Mesendoderm (in vitro differentiated cells): Measurements from ENCODE around the gene ADGRD1.

Experiments
- DNase-seq: peaks from one replicate; pipeline ENCODE4 v3.0.0; 2013
- H2AK5ac ChIP-seq: 2 replicates; pipeline ENCODE4 v1.6.1; 2013; ENCODE audit warnings: low read length, inconsistent platforms
- H2BK120ac ChIP-seq: 2 replicates; pipeline ENCODE4 v1.6.1; 2013; ENCODE audit warnings: low read depth, mild to moderate bottlenecking, low read length, moderate library complexity, mixed read lengths
- H2BK15ac ChIP-seq: replicated peaks from 2 replicates; pipeline ENCODE4 v1.6.1; 2013; ENCODE audit warnings: low read depth, mild to moderate bottlenecking, moderate library complexity
- H2BK5ac ChIP-seq: 2 replicates; pipeline ENCODE4 v1.6.1; 2013; ENCODE audit warnings: low read length, inconsistent platforms
- H3K18ac ChIP-seq: 2 replicates; pipeline ENCODE4 v1.6.1; 2013; ENCODE audit warnings: mild to moderate bottlenecking, low read length, mixed read lengths
- H3K23ac ChIP-seq: one replicate; pipeline ENCODE4 v1.6.1; 2013; ENCODE audit warnings: low read length
- H3K27ac ChIP-seq: 2 replicates; pipeline ENCODE4 v1.5.1; 2013; ENCODE audit warnings: low read depth, mild to moderate bottlenecking, inconsistent platforms, low read length, moderate library complexity
- H3K27me3 ChIP-seq: 2 replicates; pipeline ENCODE4 v1.6.1; 2013; ENCODE audit warnings: low read length, control low read depth, mild to moderate bottlenecking, inconsistent platforms; ENCODE audit not compliant: insufficient read depth, poor library complexity
- H3K36me3 ChIP-seq: 2 replicates; pipeline ENCODE4 v1.6.1; 2013; ENCODE audit warnings: low read length, inconsistent platforms; ENCODE audit not compliant: control insufficient read depth, insufficient read depth
- H3K4ac ChIP-seq: one replicate; pipeline ENCODE4 v1.6.1; 2013; ENCODE audit warnings: low read depth, mild to moderate bottlenecking, low read length, moderate library complexity
- H3K4me1 ChIP-seq: 2 replicates; pipeline ENCODE4 v1.6.1; 2013; ENCODE audit warnings: low read depth, low read length, inconsistent platforms; ENCODE audit not compliant: control insufficient read depth
- H3K4me2 ChIP-seq: 2 replicates; pipeline ENCODE4 v1.6.1; 2013; ENCODE audit warnings: low read length
- H3K4me3 ChIP-seq: 2 replicates; pipeline ENCODE4 v1.5.1; 2013; ENCODE audit warnings: mild to moderate bottlenecking, low read length
- H3K56ac ChIP-seq: one replicate; pipeline ENCODE4 v1.6.1; 2013; ENCODE audit warnings: low read length
- H3K79me1 ChIP-seq: 2 replicates; pipeline ENCODE4 v1.6.1; 2013; ENCODE audit warnings: low read length, inconsistent platforms
- H3K79me2 ChIP-seq: 2 replicates; pipeline ENCODE4 v1.6.1; 2013; ENCODE audit warnings: mild to moderate bottlenecking, low read length; ENCODE audit not compliant: control insufficient read depth, insufficient read depth
- H3K9ac ChIP-seq: 2 replicates; pipeline ENCODE4 v1.6.1; 2013; ENCODE audit warnings: low read length, inconsistent platforms
- H4K5ac ChIP-seq: one replicate; pipeline ENCODE4 v1.6.1; 2013; ENCODE audit warnings: low read length
- H4K8ac ChIP-seq: one replicate; pipeline ENCODE4 v1.6.1; 2013; ENCODE audit warnings: low read depth, mild to moderate bottlenecking, control low read depth, low read length, moderate library complexity
- WGBS: extraction: QIAGEN DNeasy Blood & Tissue Kit; methylation state at CpG from one replicate; pipeline ENCODE4 v1.1.7; 2013; ENCODE audit warnings: low lambda C conversion rate, missing lambda C conversion rate; ENCODE audit not compliant: insufficient coverage; ENCODE audit errors: extremely low coverage; 5-methylcytosine and 5-hydroxymethylcytosine counted together

The ADGRD1 gene

DNA sequence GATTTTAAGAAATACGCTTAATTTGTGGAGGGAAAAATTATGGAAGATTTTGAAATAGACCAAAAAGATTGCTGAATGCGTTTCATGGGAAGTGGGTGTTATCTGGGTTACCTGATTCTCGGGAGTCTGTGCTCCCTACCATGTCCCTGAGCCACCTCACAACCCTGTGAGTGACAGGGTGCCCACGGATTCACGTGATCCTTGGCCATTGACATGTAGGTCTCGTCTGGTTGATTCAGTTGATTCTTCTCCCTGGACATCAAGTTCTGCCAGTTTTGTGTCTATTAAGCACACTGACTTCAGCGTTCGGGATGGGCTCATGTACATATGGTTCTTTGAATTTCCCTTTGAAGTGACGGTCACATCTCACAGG, 101.4 kb downstream of the ADGRD1 start:
- Histone ChIP-seq H3K27ac (no peak overlapping the region), H3K4me3 (no peak overlapping the region), H3K4me2 (no peak overlapping the region), H3K4ac (no peak overlapping the region), H3K9ac (no peak overlapping the region), H3K79me1 (no peaks in the 10 kb centered on the region), H3K18ac (no peak overlapping the region), H2BK120ac (no peak overlapping the region), H3K36me3 (no peaks in the 10 kb centered on the region), H3K79me2 (no peaks in the 10 kb centered on the region), H2BK15ac (no peak overlapping the region), H3K4me1 (no peaks in the 10 kb centered on the region), H4K5ac (no peak overlapping the region), H3K56ac (no peak overlapping the region), H2AK5ac (no peak overlapping the region), H2BK5ac (no peak overlapping the region), H4K8ac (no peak overlapping the region), H3K23ac (no peak overlapping the region), H3K27me3 (no peaks in the 10 kb centered on the region)
- 100% methylated on average over 1 of the region's 9 CpGs for WGBS
- no peak for DNase-seq

DNA sequence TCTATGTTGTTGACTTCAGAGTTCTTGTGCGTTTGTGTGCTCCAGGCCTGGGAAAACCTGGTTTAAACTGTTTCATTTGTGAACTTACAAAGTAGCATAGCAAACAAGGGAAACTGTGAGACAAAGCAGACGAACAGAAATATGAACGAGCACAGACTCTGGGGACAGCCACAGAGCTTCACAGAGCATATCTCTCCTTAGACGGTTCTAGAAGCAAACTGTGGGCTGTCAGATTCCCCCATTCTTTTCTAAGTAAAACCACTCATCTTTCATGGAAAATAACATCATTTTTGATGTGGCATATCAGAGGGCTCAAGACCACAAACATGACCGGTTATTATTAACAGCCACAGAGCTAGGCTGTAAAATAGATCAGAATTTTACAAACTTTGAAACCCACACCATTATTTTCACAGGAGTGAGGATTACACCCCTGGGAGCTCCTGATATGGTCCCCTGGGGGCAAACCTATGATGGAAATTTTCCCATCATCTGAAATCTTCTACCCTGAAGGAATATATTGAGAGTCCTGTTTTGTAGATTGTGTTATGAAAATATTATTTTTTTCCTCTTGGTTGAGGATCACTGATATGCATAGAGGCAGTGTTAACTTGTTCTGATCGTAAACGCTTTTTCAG, 102.0 kb downstream of the ADGRD1 start:
- no peak overlapping the region for H2AK5ac ChIP-seq
- no peak overlapping the region for H2BK5ac ChIP-seq
- H3K27me3 ChIP-seq, result no peaks in the 10 kb centered on the region
- H4K8ac ChIP-seq, result no peak overlapping the region
- no peak overlapping the region for H2BK120ac ChIP-seq
- H4K5ac ChIP-seq, result no peak overlapping the region
- H3K27ac ChIP-seq, result no peak overlapping the region
- H3K36me3 ChIP-seq, result no peaks in the 10 kb centered on the region
- H3K23ac ChIP-seq, result no peak overlapping the region
- no peaks in the 10 kb centered on the region for H3K79me2 ChIP-seq
- WGBS, result no CpG with 5 or more reads among the region's 7 CpGs
- no peak overlapping the region for H3K56ac ChIP-seq
- H3K18ac ChIP-seq, result no peak overlapping the region
- H3K4me2 ChIP-seq, result no peak overlapping the region
- no peak for DNase-seq
- no peaks in the 10 kb centered on the region for H3K4me1 ChIP-seq
- no peak overlapping the region for H3K4me3 ChIP-seq
- H3K9ac ChIP-seq, result no peak overlapping the region
- no peak overlapping the region for H3K4ac ChIP-seq
- no peaks in the 10 kb centered on the region for H3K79me1 ChIP-seq
- no peak overlapping the region for H2BK15ac ChIP-seq

DNA sequence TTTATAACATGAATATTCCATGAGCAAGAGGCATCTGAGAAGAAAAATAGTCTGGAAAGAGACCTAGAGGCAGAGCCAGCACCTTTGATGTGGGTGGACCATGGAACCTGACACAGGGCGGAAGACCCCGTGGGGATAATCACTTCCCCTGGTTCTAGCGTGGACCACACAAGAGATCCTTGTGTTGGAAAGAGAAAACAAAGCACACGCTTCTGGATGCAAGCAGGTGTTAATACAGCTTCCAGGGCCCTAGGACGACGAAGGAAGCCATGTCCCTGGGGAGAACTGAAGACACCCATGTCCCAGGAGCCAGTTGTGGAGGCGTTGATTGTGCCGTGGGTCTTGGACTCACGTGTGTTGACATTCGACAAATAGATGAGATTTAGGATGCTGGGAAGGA, 102.9 kb downstream of the ADGRD1 start:
- no peak overlapping the region for H3K27ac ChIP-seq
- no peaks in the 10 kb centered on the region for H3K4me1 ChIP-seq
- H2BK15ac ChIP-seq, result no peak overlapping the region
- H3K4me3 ChIP-seq, result no peak overlapping the region
- H2AK5ac ChIP-seq, result no peak overlapping the region
- H3K4ac ChIP-seq, result no peak overlapping the region
- no peak overlapping the region for H3K56ac ChIP-seq
- H2BK5ac ChIP-seq, result no peak overlapping the region
- H3K36me3 ChIP-seq, result no peaks in the 10 kb centered on the region
- no peak for DNase-seq
- H2BK120ac ChIP-seq, result no peak overlapping the region
- H3K79me2 ChIP-seq, result no peaks in the 10 kb centered on the region
- H3K79me1 ChIP-seq, result no peaks in the 10 kb centered on the region
- H4K5ac ChIP-seq, result no peak overlapping the region
- H3K18ac ChIP-seq, result no peak overlapping the region
- no peak overlapping the region for H3K4me2 ChIP-seq
- H3K23ac ChIP-seq, result no peak overlapping the region
- H4K8ac ChIP-seq, result no peak overlapping the region
- no peaks in the 10 kb centered on the region for H3K27me3 ChIP-seq
- WGBS, result no CpG with 5 or more reads among the region's 10 CpGs
- no peak overlapping the region for H3K9ac ChIP-seq

DNA sequence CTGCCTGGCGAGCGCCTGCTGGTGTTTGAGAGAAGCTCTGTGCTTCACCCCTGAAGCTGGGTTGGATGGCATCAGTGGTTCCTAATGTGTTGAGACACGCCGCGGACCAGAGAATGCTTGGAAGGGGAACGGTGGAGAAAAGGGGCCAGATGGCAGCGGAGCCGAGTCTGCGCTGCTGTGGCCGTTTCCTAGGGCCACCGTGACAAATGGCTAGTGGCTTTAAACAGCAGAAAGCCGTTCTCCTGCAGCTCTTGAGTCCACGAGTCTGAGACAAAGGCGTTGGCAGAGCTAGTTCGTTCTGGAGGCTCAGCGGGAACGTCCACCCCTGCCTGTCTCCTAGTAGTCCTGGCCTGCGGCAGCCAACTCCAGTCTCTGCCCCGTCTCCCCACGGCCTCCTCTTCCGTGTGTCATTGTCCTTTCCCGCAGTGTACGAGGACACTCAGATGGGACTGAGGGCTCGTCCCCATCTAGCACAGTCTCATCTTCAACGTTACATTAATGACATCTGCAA, 103.6 kb downstream of the ADGRD1 start:
- Histone ChIP-seq H2BK120ac (no peak overlapping the region), H3K79me2 (no peaks in the 10 kb centered on the region), H2BK15ac (no peak overlapping the region), H3K27ac (no peak overlapping the region), H3K23ac (no peak overlapping the region), H3K36me3 (no peaks in the 10 kb centered on the region), H2BK5ac (no peak overlapping the region), H3K4me2 (no peak overlapping the region), H3K4me3 (no peak overlapping the region), H2AK5ac (no peak overlapping the region), H3K27me3 (no peaks in the 10 kb centered on the region), H3K4ac (no peak overlapping the region), H3K56ac (no peak overlapping the region), H3K79me1 (no peaks in the 10 kb centered on the region), H4K8ac (no peak overlapping the region), H3K4me1 (no peaks in the 10 kb centered on the region), H3K18ac (no peak overlapping the region), H4K5ac (no peak overlapping the region), H3K9ac (no peak overlapping the region)
- no CpG with 5 or more reads among the region's 25 CpGs for WGBS
- no peak for DNase-seq

DNA sequence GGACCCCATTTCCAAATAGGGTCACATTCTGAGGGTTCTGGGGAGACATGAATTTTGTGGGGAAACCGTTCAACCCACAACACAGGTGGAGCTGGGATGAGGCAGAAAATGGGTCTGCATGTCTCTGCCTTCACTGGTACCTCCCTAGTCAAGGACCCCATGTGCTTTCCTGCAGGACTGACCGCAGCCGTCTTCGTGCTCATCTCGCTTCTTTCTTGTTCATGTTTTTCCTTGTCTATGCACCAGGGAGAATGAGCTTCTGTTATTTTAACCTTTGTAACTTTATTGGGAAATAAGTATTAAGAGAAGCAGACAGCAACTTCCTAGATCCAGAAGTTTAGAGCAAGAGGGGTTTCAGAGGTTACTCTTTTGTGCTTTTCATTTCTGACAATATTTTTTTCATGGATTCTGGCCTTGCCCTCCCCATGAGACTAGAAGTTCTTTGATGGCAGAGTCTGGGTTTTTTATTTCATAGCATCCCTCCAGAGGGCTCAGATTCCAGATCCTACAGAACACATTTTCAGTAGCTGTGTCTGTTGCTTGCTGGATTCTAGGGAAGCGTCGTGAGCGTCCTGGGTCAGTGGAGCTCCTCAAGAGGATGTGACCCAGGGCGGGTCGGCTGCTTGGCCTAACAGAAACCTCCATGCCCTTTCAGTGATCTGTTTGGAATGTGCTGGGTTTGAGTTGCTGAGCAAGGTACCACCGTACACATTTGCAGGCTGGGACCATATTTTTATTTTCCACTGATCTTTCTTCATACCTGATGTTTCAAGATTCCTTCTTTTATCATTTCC, 104.2 kb downstream of the ADGRD1 start:
- Histone ChIP-seq H3K23ac (no peak overlapping the region), H3K9ac (no peak overlapping the region), H4K5ac (no peak overlapping the region), H3K56ac (no peak overlapping the region), H3K79me2 (no peaks in the 10 kb centered on the region), H2BK120ac (no peak overlapping the region), H3K36me3 (no peaks in the 10 kb centered on the region), H3K79me1 (no peaks in the 10 kb centered on the region), H3K27me3 (no peaks in the 10 kb centered on the region), H3K4me2 (no peak overlapping the region), H2BK5ac (no peak overlapping the region), H2BK15ac (no peak overlapping the region), H3K4ac (no peak overlapping the region), H3K4me1 (no peaks in the 10 kb centered on the region), H3K27ac (no peak overlapping the region), H4K8ac (no peak overlapping the region), H2AK5ac (no peak overlapping the region), H3K4me3 (no peak overlapping the region), H3K18ac (no peak overlapping the region)
- DNase-seq, result no peak
- no CpG with 5 or more reads among the region's 11 CpGs for WGBS
